Smooth muscle cell (in vitro differentiated cells): Measurements from ENCODE around the gene HSPA8. TPM values are rescaled to one million over a fixed set of nuclear protein-coding genes. Genes with fewer than 3 reads are reported as not detected.
"Not testable (repeated sequence)": the region's sequence is repeated elsewhere in the genome, so short reads cannot be mapped to it uniquely, and the experiment has no call there.

Experiments
- DNase-seq: peaks from one replicate; lab custom pipeline; 2025; ENCODE audit not compliant: unreplicated experiment; lab: John Stamatoyannopoulos, UW
- H2AFZ ChIP-seq: fragments of 200-600 bp; sonication (generic); 2 replicates; pipeline ENCODE4 v1.6.0; 2016; ENCODE audit warnings: antibody characterized with exemption, low read depth, mild to moderate bottlenecking
- H3F3A ChIP-seq: fragments of 200-600 bp; sonication (generic); 2 replicates; pipeline ENCODE4 v1.6.0; 2017; ENCODE audit warnings: antibody characterized with exemption, low read depth
- H3K27ac ChIP-seq: fragments of 200-600 bp; sonication (generic); 2 replicates; pipeline ENCODE4 v1.5.1; 2016; ENCODE audit warnings: low read depth, mild to moderate bottlenecking
- H3K27me3 ChIP-seq: fragments of 200-600 bp; sonication (generic); 2 replicates; pipeline ENCODE4 v1.6.1; 2016; ENCODE audit warnings: low read depth, mild to moderate bottlenecking
- H3K36me3 ChIP-seq: fragments of 200-600 bp; sonication (generic); 2 replicates; pipeline ENCODE4 v1.5.1; 2016; ENCODE audit warnings: low read depth
- H3K4me1 ChIP-seq: fragments of 200-600 bp; sonication (generic); 2 replicates; pipeline ENCODE4 v1.5.1; 2016; ENCODE audit warnings: low read depth
- H3K4me2 ChIP-seq: fragments of 200-600 bp; sonication (generic); 2 replicates; pipeline ENCODE4 v1.6.0; 2016; ENCODE audit warnings: mild to moderate bottlenecking
- H3K4me3 ChIP-seq: fragments of 200-600 bp; sonication (generic); 2 replicates; pipeline ENCODE4 v1.5.1; 2016; ENCODE audit warnings: mild to moderate bottlenecking
- H3K79me2 ChIP-seq: fragments of 200-600 bp; sonication (generic); 2 replicates; pipeline ENCODE4 v1.6.0; 2016; ENCODE audit warnings: low read depth, mild to moderate bottlenecking
- H3K9ac ChIP-seq: fragments of 200-600 bp; sonication (generic); 2 replicates; pipeline ENCODE4 v1.6.0; 2016; ENCODE audit warnings: low read depth
- H3K9me3 ChIP-seq: fragments of 200-600 bp; sonication (generic); replicated peaks from 2 replicates; pipeline ENCODE4 v1.5.1; 2016; ENCODE audit warnings: low read depth
- H4K20me1 ChIP-seq: fragments of 200-600 bp; sonication (generic); 2 replicates; pipeline ENCODE4 v1.6.0; 2016; ENCODE audit warnings: low read depth
- WGBS: methylation state at CpG from one replicate; pipeline ENCODE4 v1.1.7; 2016; ENCODE audit warnings: low lambda C conversion rate; 5-methylcytosine and 5-hydroxymethylcytosine counted together
- polyA plus RNA-seq: library from polyadenylated mRNA; unstranded; fragments of >200 nt; fragmentation: Nextera tagmentation; extraction: Ambion mirVana; gene quantifications from 2 replicates; pipeline ENCODE4 v1.2.1, GENCODE V29; 2016
- total RNA-seq: library from RNA; depleted of rRNA; stranded (reverse); fragments of >200 nt; gene quantifications from 2 replicates; pipeline ENCODE4 v1.2.3, GENCODE V29; 2014
- TF ChIP-seq, protein P1 (sequence below): fragments of 200-600 bp; sonication (generic); IDR thresholded peaks from 2 replicates; pipeline ENCODE4 v1.5.1; 2017; ENCODE audit warnings: borderline replicate concordance, mild to moderate bottlenecking, antibody characterized with exemption; ENCODE audit not compliant: insufficient read depth, poor library complexity, severe bottlenecking

Gene HSPA8
- total and polyA plus RNA-seq, 2 experiments from 2014 or later, result 449 to 1,497 TPM

DNA sequence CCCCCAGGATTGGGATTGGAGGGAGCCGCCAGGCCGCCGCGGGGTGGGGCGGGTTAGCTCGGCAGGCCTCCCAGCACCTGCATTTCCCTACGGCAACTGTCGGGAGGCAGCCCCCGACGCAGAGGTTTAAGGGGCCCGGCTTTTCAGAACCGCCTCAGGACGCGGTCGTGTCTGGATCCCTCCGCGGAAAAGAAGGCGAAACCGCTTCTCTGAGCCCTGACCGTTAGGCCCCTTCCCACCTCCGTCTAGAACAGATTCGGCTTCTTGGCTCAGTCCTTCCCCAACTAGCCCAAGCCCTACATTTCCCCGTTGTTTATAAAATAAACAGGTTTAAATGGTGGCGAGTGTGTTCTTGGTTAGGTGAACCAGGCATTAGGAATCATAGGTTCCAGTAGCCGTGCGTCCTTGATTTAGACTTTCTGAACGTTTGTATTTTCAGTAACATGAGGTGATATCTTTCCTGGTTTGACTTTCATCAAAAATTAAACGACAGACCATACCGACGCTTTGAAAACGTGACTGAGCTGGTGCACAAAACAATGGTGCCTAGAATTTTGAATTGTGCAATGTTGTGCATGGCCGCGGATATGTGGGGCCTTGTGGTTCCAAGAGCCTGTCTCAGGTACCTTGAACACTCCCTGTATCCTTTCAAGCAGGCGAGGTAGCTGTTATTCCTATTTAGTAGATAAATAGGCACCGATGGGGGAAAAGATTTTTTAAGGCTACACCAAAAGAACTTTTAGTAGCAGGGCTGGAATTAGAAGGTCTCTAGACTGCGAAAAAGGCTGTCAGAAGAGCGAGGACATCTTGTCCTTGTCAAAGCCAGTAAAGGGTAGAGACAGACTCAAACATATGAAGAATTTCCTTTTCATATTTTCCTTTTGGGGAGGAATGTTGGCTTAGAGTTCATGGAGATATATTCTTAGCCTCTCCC lies 1.2 kb upstream of the HSPA8 start:
- H3F3A ChIP-seq, result peaks cover 20% of the 10 kb centered on the region
- peaks cover 9% of the 10 kb centered on the region for H3K36me3 ChIP-seq
- H4K20me1 ChIP-seq, result peaks cover 37% of the 10 kb centered on the region
- peak overlapping the region; percentile 99 for H3K27ac ChIP-seq
- peaks cover 40% of the 10 kb centered on the region for H3K4me1 ChIP-seq
- peak overlapping the region; percentile 99 for H3K9ac ChIP-seq
- no peaks in the 10 kb centered on the region for H3K27me3 ChIP-seq
- peak overlapping the region; percentile 76 for H2AFZ ChIP-seq
- DNase-seq, result no peak
- H3K4me2 ChIP-seq, result peak overlapping the region; percentile 82
- WGBS, result 5% methylated on average over 37 of the region's 37 CpGs
- TF ChIP-seq, protein P1, sequence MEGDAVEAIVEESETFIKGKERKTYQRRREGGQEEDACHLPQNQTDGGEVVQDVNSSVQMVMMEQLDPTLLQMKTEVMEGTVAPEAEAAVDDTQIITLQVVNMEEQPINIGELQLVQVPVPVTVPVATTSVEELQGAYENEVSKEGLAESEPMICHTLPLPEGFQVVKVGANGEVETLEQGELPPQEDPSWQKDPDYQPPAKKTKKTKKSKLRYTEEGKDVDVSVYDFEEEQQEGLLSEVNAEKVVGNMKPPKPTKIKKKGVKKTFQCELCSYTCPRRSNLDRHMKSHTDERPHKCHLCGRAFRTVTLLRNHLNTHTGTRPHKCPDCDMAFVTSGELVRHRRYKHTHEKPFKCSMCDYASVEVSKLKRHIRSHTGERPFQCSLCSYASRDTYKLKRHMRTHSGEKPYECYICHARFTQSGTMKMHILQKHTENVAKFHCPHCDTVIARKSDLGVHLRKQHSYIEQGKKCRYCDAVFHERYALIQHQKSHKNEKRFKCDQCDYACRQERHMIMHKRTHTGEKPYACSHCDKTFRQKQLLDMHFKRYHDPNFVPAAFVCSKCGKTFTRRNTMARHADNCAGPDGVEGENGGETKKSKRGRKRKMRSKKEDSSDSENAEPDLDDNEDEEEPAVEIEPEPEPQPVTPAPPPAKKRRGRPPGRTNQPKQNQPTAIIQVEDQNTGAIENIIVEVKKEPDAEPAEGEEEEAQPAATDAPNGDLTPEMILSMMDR, result no peak
- H3K4me3 ChIP-seq, result peak overlapping the region; percentile 85
- peaks cover 68% of the 10 kb centered on the region for H3K79me2 ChIP-seq
- no peaks in the 10 kb centered on the region for H3K9me3 ChIP-seq

DNA sequence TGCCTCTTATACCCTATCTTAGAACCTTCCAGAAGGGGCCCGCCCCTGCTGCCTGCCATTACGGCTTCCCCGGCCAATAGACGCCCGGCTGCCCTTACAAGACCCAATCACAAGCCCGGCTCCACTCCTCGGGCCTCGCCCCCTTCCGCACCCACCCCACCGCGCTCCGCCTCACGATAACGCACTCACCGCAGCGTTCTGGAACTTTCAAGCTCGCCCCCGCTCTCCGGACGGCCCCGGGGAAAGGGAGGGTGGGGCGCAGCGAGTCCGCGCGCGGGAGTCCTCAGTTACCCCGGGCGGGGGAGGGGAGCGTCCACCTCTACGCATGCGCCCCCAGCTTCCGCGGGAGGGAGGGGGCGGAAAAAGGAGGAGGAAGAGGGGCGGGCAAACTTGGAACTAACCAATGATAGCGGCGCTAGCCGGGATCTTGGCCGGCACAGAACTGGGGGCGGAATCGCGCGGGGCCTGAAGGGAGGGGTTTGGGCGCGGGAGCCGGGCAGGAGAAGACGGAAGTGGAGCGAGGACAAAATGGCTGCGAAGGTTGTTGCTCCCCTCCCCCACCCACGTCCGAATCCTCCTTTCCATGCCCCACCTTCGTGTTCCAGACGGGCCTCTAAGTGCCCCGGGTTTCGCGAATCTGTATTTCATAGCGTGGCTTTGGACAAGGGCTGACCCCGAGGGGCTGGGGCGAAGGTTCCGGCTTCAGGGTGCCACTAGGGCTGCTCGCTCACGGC lies 389 bp upstream of the HSPA8 start:
- TF ChIP-seq, protein P1, result no peak
- WGBS, result 1% methylated on average over 27 of the region's 63 CpGs
- Histone ChIP-seq H3K9me3 (no peaks in the 10 kb centered on the region), H3K27ac (peak overlapping the region; percentile 99), H3K4me2 (peak overlapping the region; percentile 88), H3F3A (peaks cover 23% of the 10 kb centered on the region), H3K9ac (peak overlapping the region; percentile 99), H3K27me3 (no peaks in the 10 kb centered on the region), H4K20me1 (peaks cover 45% of the 10 kb centered on the region), H3K36me3 (peaks cover 13% of the 10 kb centered on the region), H2AFZ (peak overlapping the region; percentile 76), H3K4me1 (peaks cover 40% of the 10 kb centered on the region), H3K4me3 (peak overlapping the region; percentile 85), H3K79me2 (peaks cover 68% of the 10 kb centered on the region)
- peak; percentile 97 for DNase-seq

DNA sequence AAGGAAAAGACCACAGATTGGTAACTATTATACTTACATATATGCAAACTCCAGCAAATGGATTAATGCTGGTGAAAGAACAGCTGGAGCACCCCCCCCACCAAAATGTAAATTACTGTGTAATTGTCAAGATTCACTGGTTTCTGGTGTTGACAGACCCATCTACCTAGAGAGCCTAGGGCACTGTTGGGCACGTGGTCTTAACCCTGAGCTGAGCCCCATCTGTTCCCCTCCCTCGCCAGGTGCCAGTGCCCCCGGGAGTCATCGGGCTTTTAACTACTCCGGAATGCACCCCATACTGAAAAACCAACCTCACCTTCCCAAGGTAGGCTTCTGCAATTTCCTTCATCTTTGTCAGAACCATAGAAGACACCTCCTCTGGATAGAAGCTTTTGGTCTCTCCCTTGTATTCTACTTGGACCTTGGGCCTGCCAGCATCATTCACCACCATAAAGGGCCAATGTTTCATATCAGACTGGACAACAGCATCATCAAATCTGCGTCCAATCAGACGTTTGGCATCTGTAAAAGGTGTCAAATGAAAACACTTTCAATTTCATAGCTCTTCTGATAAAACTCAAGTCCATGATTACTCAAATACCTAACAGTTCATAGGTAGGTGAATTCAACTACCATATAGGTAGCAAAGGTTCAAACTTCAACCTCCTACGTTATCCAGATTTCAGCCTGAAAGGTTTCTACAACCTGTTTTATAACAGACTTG lies 1.5 kb downstream of the HSPA8 start:
- Histone ChIP-seq H3K36me3 (peaks cover 28% of the 10 kb centered on the region), H3K4me3 (peak overlapping the region; percentile 85), H3K4me1 (peaks cover 40% of the 10 kb centered on the region), H3K27ac (peak overlapping the region; percentile 99), H3F3A (peaks cover 42% of the 10 kb centered on the region), H2AFZ (no peak overlapping the region), H3K9ac (peak overlapping the region; percentile 82), H3K27me3 (no peaks in the 10 kb centered on the region), H3K79me2 (peaks cover 61% of the 10 kb centered on the region), H3K9me3 (no peaks in the 10 kb centered on the region), H4K20me1 (peaks cover 64% of the 10 kb centered on the region), H3K4me2 (peak overlapping the region; percentile 88)
- DNase-seq, result no peak
- WGBS, result 12% methylated on average over 8 of the region's 8 CpGs
- TF ChIP-seq, protein P1, result no peak

DNA sequence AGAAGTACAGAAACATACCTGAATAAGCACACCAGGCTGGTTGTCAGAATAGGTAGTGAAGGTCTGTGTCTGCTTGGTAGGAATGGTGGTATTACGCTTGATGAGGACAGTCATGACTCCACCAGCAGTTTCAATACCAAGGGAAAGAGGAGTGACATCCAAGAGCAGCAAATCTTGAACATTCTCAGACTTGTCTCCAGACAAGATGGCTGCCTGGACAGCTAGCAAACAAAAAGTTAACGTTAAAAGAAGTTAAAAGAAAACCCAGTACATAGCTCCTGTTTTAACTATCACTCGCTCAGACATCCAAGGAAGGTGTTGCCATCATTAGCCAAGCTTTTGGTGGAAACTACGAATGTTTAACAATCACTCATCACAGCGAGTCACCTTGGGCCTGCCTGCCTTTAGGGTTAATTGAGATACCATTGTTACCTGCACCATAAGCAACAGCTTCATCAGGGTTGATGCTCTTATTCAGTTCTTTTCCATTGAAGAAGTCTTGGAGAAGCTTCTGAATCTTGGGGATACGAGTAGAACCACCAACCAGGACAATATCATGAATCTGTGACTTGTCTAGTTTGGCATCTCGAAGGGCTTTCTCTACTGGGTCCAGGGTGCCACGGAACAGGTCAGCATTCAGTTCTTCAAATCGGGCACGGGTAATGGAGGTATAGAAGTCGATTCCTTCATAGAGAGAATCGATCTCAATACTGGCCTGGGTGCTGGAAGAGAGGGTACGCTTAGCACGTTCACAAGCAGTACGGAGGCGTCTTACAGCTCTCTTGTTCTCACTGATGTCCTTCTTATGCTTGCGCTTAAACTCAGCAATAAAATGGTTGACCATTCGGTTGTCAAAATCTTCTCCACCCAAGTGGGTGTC lies 2.7 kb downstream of the HSPA8 start:
- peaks cover 28% of the 10 kb centered on the region for H3K36me3 ChIP-seq
- peak overlapping the region; percentile 85 for H3K4me3 ChIP-seq
- DNase-seq, result not testable (repeated sequence)

More for the DNA sequence above, 2.7 kb downstream of the HSPA8 start:
- Histone ChIP-seq H3F3A (peaks cover 46% of the 10 kb centered on the region), H4K20me1 (peaks cover 76% of the 10 kb centered on the region), H3K27ac (peak overlapping the region; percentile 99), H3K4me2 (peak overlapping the region; percentile 88), H3K4me1 (peaks cover 39% of the 10 kb centered on the region), H3K9ac (peak overlapping the region; percentile 1), H3K79me2 (peaks cover 50% of the 10 kb centered on the region)
- H3K27me3 ChIP-seq, H2AFZ ChIP-seq, H3K9me3 ChIP-seq: not testable (repeated sequence)
- 74% methylated on average over 18 of the region's 18 CpGs for WGBS
